ENCODE results near the gene EYA4. TPM values are rescaled to one million over a fixed set of nuclear protein-coding genes. Genes with fewer than 3 reads are reported as not detected.

Gene EYA4
- total and polyA plus RNA-seq, 2 of the 4 experiments (the other 2 are of a cell fraction): 5.7 to 11.1 TPM

- H3K27me3 ChIP-seq (ENCODE audit: control insufficient read depth, insufficient read depth, low read length): no peaks in the 10 kb centered on the region
- H4K91ac ChIP-seq (ENCODE audit: insufficient read depth, low read depth, low read length): peak overlapping the region; percentile 87
- CTCF ChIA-PET: interaction anchor here (0.8 kb wide), 1 partner anchor 12 kb away, joined by 3 read pairs; no protein-coding TSS in a partner anchor
Measured at GRCh38 chr6:133544419-133544818, 303.3 kb downstream of the EYA4 start.

More at GRCh38 chr6:133544419-133544818, 303.3 kb downstream of the EYA4 start:
- H2AK9ac ChIP-seq (replicated peaks; ENCODE audit: low read depth, low read length, poor library complexity): no peak overlapping the region
- no peaks in the 10 kb centered on the region for H3K79me1 ChIP-seq (ENCODE audit: low read depth in 1 of 2, low read length in 2 of 2)
- dilution Hi-C loops (cut with HindIII; ENCODE audit: low sequenced_read_pairs, unreplicated experiment): no loop called here
- peak overlapping the region; percentile 43 for H4K5ac ChIP-seq (ENCODE audit: low read depth, low read length)
- H3K23ac ChIP-seq (ENCODE audit: low read depth, low read length): no peak overlapping the region
- peak overlapping the region; percentile 16 for H2BK5ac ChIP-seq (ENCODE audit: low read depth, low read length, poor library complexity, severe bottlenecking)
- H3K18ac ChIP-seq (ENCODE audit: low read depth, low read length): peak overlapping the region; percentile 76
- H3K4me2 ChIP-seq (ENCODE audit: low read depth, low read length): no peak overlapping the region
- H3K9me3 ChIP-seq (ENCODE audit: control insufficient read depth, insufficient read depth, low read length): no peaks in the 10 kb centered on the region
- peak overlapping the region; percentile 85 for H2BK120ac ChIP-seq (ENCODE audit: low read depth, low read length)
- POLR2A ChIA-PET (ENCODE audit: unreplicated experiment): no interaction called here
- H3K36me3 ChIP-seq (ENCODE audit: control insufficient read depth, insufficient read depth, low read length): no peaks in the 10 kb centered on the region
- peak overlapping the region; percentile 14 to 60; a peak in 2 of 4 replicates for H4K8ac ChIP-seq (ENCODE audit: low read depth in 2 of 2, low read length in 2 of 2)
- DNase-seq: no peak
- 0 out of 2 replicates have a peak overlapping the region, but pooled peaks have one; percentile 56 for H2AK5ac ChIP-seq (ENCODE audit: low read depth, low read length)
- H3K27ac ChIP-seq (ENCODE audit: insufficient read depth, low read length): peak overlapping the region; percentile 21; the same call in 1 of the 2 replicates
- no peak overlapping the region for H3K56ac ChIP-seq (ENCODE audit: extremely low read depth, insufficient read depth, low read length)
- no peak overlapping the region for H3K9ac ChIP-seq (ENCODE audit: low read depth, low read length)
- no peaks in the 10 kb centered on the region for H4K20me1 ChIP-seq (ENCODE audit: insufficient read depth, low read length)
- BruUV-seq (replicated peaks): no TSS peak
- peak overlapping the region; percentile 75 for H3K4ac ChIP-seq (ENCODE audit: low read depth, low read length)
- no peak overlapping the region for H2AFZ ChIP-seq (replicated peaks; ENCODE audit: low read length, poor library complexity)
- H3K4me3 ChIP-seq (ENCODE audit: insufficient read depth, low read depth, low read length): no peak overlapping the region
- WGBS, 2 experiments (ENCODE audit: extremely low coverage in 2 of 2, insufficient read length in 1 of 2): 100% methylated on average over 2 of the region's 5 CpGs; no CpG with 5 or more reads in 1 of the 2 experiments
- H2BK20ac ChIP-seq (ENCODE audit: low read depth, low read length): peak overlapping the region; percentile 87; the same call in 1 of the 2 replicates
- in situ Hi-C loops (cut with MboI; ENCODE audit: low sequenced_read_pairs): no loop called here
- ATAC-seq (ENCODE audit: low read depth): no peak
- 0 out of 2 replicates have a peak overlapping the region, but pooled peaks have one; percentile 68 for H3K14ac ChIP-seq (replicated peaks; ENCODE audit: low read depth, low read length)
- no peak for TF ChIP-seq CHD1 (IDR thresholded peaks at IDR 0.05; ENCODE audit: low read depth, low read length)
- TF ChIP-seq RFX5 (IDR thresholded peaks at IDR 0.05; ENCODE audit: low read depth, low read length): no peak
- no peak for TF ChIP-seq POLR2A (IDR thresholded peaks at IDR 0.05; ENCODE audit: low read depth, low read length)
- TF ChIP-seq CTCF (conservative IDR thresholded peaks at IDR 0.05; ENCODE audit: low read depth, low read length): no peak
- no peak for TF ChIP-seq ELK1 (IDR thresholded peaks at IDR 0.05; ENCODE audit: borderline replicate concordance, low read depth, low read length)
- no peak for TF ChIP-seq RAD21 (IDR thresholded peaks at IDR 0.05; ENCODE audit: low read length)
- peaks cover 9% of the 10 kb centered on the region for H3K9me1 ChIP-seq (ENCODE audit: insufficient read depth, low read length)
- intact Hi-C loops (cut with micrococcal nuclease): no loop called here
- H2BK15ac ChIP-seq (ENCODE audit: low read depth, low read length): peak overlapping the region; percentile 77; the same call in 1 of the 3 replicates
- peaks cover 16% of the 10 kb centered on the region for H3K4me1 ChIP-seq (ENCODE audit: control insufficient read depth, insufficient read depth, low read length)

All from IMR-90 (cell line).